Mesendoderm (in vitro differentiated cells): ENCODE measurements around the gene ACSF3.

Experiments
- DNase-seq: peaks from one replicate; pipeline ENCODE4 v3.0.0; 2013
- H2AK5ac ChIP-seq: 2 replicates; pipeline ENCODE4 v1.6.1; 2013; ENCODE audit warnings: low read length, inconsistent platforms
- H2BK120ac ChIP-seq: 2 replicates; pipeline ENCODE4 v1.6.1; 2013; ENCODE audit warnings: low read depth, mild to moderate bottlenecking, low read length, moderate library complexity, mixed read lengths
- H2BK15ac ChIP-seq: replicated peaks from 2 replicates; pipeline ENCODE4 v1.6.1; 2013; ENCODE audit warnings: low read depth, mild to moderate bottlenecking, moderate library complexity
- H2BK5ac ChIP-seq: 2 replicates; pipeline ENCODE4 v1.6.1; 2013; ENCODE audit warnings: low read length, inconsistent platforms
- H3K18ac ChIP-seq: 2 replicates; pipeline ENCODE4 v1.6.1; 2013; ENCODE audit warnings: mild to moderate bottlenecking, low read length, mixed read lengths
- H3K23ac ChIP-seq: one replicate; pipeline ENCODE4 v1.6.1; 2013; ENCODE audit warnings: low read length
- H3K27ac ChIP-seq: 2 replicates; pipeline ENCODE4 v1.5.1; 2013; ENCODE audit warnings: low read depth, mild to moderate bottlenecking, inconsistent platforms, low read length, moderate library complexity
- H3K27me3 ChIP-seq: 2 replicates; pipeline ENCODE4 v1.6.1; 2013; ENCODE audit warnings: low read length, control low read depth, mild to moderate bottlenecking, inconsistent platforms; ENCODE audit not compliant: insufficient read depth, poor library complexity
- H3K36me3 ChIP-seq: 2 replicates; pipeline ENCODE4 v1.6.1; 2013; ENCODE audit warnings: low read length, inconsistent platforms; ENCODE audit not compliant: control insufficient read depth, insufficient read depth
- H3K4ac ChIP-seq: one replicate; pipeline ENCODE4 v1.6.1; 2013; ENCODE audit warnings: low read depth, mild to moderate bottlenecking, low read length, moderate library complexity
- H3K4me1 ChIP-seq: 2 replicates; pipeline ENCODE4 v1.6.1; 2013; ENCODE audit warnings: low read depth, low read length, inconsistent platforms; ENCODE audit not compliant: control insufficient read depth
- H3K4me2 ChIP-seq: 2 replicates; pipeline ENCODE4 v1.6.1; 2013; ENCODE audit warnings: low read length
- H3K4me3 ChIP-seq: 2 replicates; pipeline ENCODE4 v1.5.1; 2013; ENCODE audit warnings: mild to moderate bottlenecking, low read length
- H3K56ac ChIP-seq: one replicate; pipeline ENCODE4 v1.6.1; 2013; ENCODE audit warnings: low read length
- H3K79me1 ChIP-seq: 2 replicates; pipeline ENCODE4 v1.6.1; 2013; ENCODE audit warnings: low read length, inconsistent platforms
- H3K79me2 ChIP-seq: 2 replicates; pipeline ENCODE4 v1.6.1; 2013; ENCODE audit warnings: mild to moderate bottlenecking, low read length; ENCODE audit not compliant: control insufficient read depth, insufficient read depth
- H3K9ac ChIP-seq: 2 replicates; pipeline ENCODE4 v1.6.1; 2013; ENCODE audit warnings: low read length, inconsistent platforms
- H4K5ac ChIP-seq: one replicate; pipeline ENCODE4 v1.6.1; 2013; ENCODE audit warnings: low read length
- H4K8ac ChIP-seq: one replicate; pipeline ENCODE4 v1.6.1; 2013; ENCODE audit warnings: low read depth, mild to moderate bottlenecking, control low read depth, low read length, moderate library complexity
- WGBS: extraction: QIAGEN DNeasy Blood & Tissue Kit; methylation state at CpG from one replicate; pipeline ENCODE4 v1.1.7; 2013; ENCODE audit warnings: low lambda C conversion rate, missing lambda C conversion rate; ENCODE audit not compliant: insufficient coverage; ENCODE audit errors: extremely low coverage; 5-methylcytosine and 5-hydroxymethylcytosine counted together

The ACSF3 gene

GRCh38 chr16:89095491-89095951, 1.9 kb downstream of the ACSF3 start:
- no CpG with 5 or more reads among the region's 21 CpGs for WGBS
- H3K4me2 ChIP-seq = no peak overlapping the region
- no peak overlapping the region for H3K9ac ChIP-seq
- no peak overlapping the region for H3K56ac ChIP-seq
- no peak for DNase-seq
- H3K79me2 ChIP-seq = peaks cover 17% of the 10 kb centered on the region
- H2AK5ac ChIP-seq = no peak overlapping the region
- H4K5ac ChIP-seq = no peak overlapping the region
- H2BK120ac ChIP-seq = no peak overlapping the region
- no peak overlapping the region for H2BK15ac ChIP-seq
- no peaks in the 10 kb centered on the region for H3K27me3 ChIP-seq
- H3K27ac ChIP-seq = no peak overlapping the region
- H4K8ac ChIP-seq = no peak overlapping the region
- H3K4me1 ChIP-seq = no peaks in the 10 kb centered on the region
- H3K4me3 ChIP-seq = no peak overlapping the region
- H3K23ac ChIP-seq = no peak overlapping the region
- no peak overlapping the region for H3K18ac ChIP-seq
- no peaks in the 10 kb centered on the region for H3K36me3 ChIP-seq
- no peak overlapping the region for H3K4ac ChIP-seq
- no peak overlapping the region for H2BK5ac ChIP-seq
- H3K79me1 ChIP-seq = peaks cover 16% of the 10 kb centered on the region

DNA sequence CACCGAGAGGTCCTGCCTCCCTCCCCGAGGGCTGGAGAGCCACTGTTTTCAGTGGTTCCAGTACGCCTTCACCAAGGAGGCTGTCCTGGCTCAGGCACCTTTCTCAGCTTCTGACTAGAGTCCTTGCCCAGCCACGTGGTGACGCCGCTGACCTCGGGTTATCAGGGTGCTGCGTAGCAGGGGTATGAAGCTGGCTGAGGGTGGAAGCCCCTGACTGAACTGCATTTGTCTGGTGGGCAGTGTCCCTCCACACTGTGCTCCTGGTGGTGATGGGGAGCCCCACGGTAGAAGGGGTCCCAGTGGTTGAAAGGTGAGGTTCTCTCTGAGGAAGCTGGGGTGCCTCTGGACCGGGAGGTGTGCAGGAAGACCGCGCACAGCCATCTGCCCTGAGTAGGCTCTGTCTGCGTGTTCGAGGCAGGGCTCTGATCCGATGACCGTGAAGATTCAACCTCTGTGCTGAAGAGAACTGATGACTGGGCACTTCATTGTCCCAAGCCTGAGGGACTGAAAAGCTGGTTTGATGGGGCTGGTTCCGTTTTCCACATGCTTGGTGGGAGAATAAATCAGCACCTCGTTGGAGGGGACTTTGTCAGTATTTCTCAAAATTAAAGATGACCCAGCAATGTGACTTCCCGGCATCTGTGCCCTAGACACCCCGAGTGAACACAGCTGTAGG, 2.5 kb downstream of the ACSF3 start:
- Histone ChIP-seq H2BK5ac (no peak overlapping the region), H3K4me3 (no peak overlapping the region), H3K4ac (no peak overlapping the region), H2AK5ac (no peak overlapping the region), H3K79me1 (peaks cover 16% of the 10 kb centered on the region), H3K27ac (no peak overlapping the region), H3K27me3 (no peaks in the 10 kb centered on the region), H3K36me3 (no peaks in the 10 kb centered on the region), H3K79me2 (peaks cover 17% of the 10 kb centered on the region), H2BK120ac (no peak overlapping the region), H4K5ac (no peak overlapping the region), H3K18ac (no peak overlapping the region), H3K23ac (no peak overlapping the region), H3K56ac (no peak overlapping the region), H3K9ac (no peak overlapping the region), H2BK15ac (no peak overlapping the region), H4K8ac (no peak overlapping the region), H3K4me2 (no peak overlapping the region), H3K4me1 (no peaks in the 10 kb centered on the region)
- WGBS = no CpG with 5 or more reads among the region's 20 CpGs
- no peak for DNase-seq

GRCh38 chr16:89096768-89097391, 3.2 kb downstream of the ACSF3 start:
- Histone ChIP-seq H3K4me2 (no peak overlapping the region), H4K5ac (no peak overlapping the region), H3K27me3 (no peaks in the 10 kb centered on the region), H3K18ac (no peak overlapping the region), H3K79me2 (peaks cover 17% of the 10 kb centered on the region), H2AK5ac (no peak overlapping the region), H2BK5ac (no peak overlapping the region), H3K4me3 (no peak overlapping the region), H3K9ac (no peak overlapping the region), H3K79me1 (peaks cover 16% of the 10 kb centered on the region), H2BK120ac (no peak overlapping the region), H3K23ac (no peak overlapping the region), H3K56ac (no peak overlapping the region), H2BK15ac (no peak overlapping the region), H4K8ac (no peak overlapping the region), H3K36me3 (no peaks in the 10 kb centered on the region), H3K4ac (no peak overlapping the region), H3K27ac (no peak overlapping the region), H3K4me1 (no peaks in the 10 kb centered on the region)
- no CpG with 5 or more reads among the region's 24 CpGs for WGBS
- no peak for DNase-seq

DNA sequence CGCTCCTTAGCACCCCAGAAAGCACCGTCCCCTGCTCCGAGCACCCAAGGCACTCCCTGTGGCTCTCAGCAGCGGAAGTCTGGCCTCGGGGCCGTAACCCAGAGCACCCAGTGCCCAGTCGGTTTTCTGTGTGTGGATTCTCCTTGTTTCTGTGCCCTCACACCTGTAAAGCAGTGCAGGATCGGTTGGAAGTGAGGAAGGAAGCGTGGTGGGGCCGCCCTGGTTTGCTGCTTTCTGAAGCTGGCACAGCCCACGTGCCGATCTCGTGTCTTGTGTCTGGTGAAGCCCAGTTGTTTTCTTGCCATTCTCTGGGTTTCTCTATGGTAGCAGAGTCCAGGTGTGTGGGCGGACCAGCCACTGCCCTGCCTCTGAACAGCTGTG, 3.7 kb downstream of the ACSF3 start:
- Histone ChIP-seq H3K56ac (no peak overlapping the region), H2BK15ac (no peak overlapping the region), H3K4ac (no peak overlapping the region), H3K18ac (no peak overlapping the region), H3K36me3 (no peaks in the 10 kb centered on the region), H3K9ac (no peak overlapping the region), H3K4me2 (no peak overlapping the region), H4K8ac (no peak overlapping the region), H4K5ac (no peak overlapping the region), H3K79me2 (peaks cover 17% of the 10 kb centered on the region), H3K4me1 (no peaks in the 10 kb centered on the region), H3K23ac (no peak overlapping the region), H2AK5ac (no peak overlapping the region), H3K27me3 (no peaks in the 10 kb centered on the region), H2BK5ac (no peak overlapping the region), H2BK120ac (no peak overlapping the region), H3K27ac (no peak overlapping the region), H3K4me3 (no peak overlapping the region), H3K79me1 (peaks cover 16% of the 10 kb centered on the region)
- WGBS = no CpG with 5 or more reads among the region's 14 CpGs
- DNase-seq = no peak

GRCh38 chr16:89098767-89099430, 5.2 kb downstream of the ACSF3 start:
- H3K4ac ChIP-seq = no peak overlapping the region
- peaks cover 17% of the 10 kb centered on the region for H3K79me2 ChIP-seq
- no CpG with 5 or more reads among the region's 26 CpGs for WGBS
- no peak overlapping the region for H3K56ac ChIP-seq
- no peak overlapping the region for H3K27ac ChIP-seq
- no peaks in the 10 kb centered on the region for H3K36me3 ChIP-seq
- H3K4me2 ChIP-seq = no peak overlapping the region
- no peaks in the 10 kb centered on the region for H3K4me1 ChIP-seq
- H3K79me1 ChIP-seq = peaks cover 16% of the 10 kb centered on the region
- H3K4me3 ChIP-seq = no peak overlapping the region
- DNase-seq = no peak
- no peak overlapping the region for H2BK15ac ChIP-seq
- no peak overlapping the region for H2AK5ac ChIP-seq
- no peak overlapping the region for H4K8ac ChIP-seq
- no peak overlapping the region for H3K23ac ChIP-seq
- H4K5ac ChIP-seq = no peak overlapping the region
- H3K27me3 ChIP-seq = no peaks in the 10 kb centered on the region
- H2BK5ac ChIP-seq = no peak overlapping the region
- H3K9ac ChIP-seq = no peak overlapping the region
- H2BK120ac ChIP-seq = no peak overlapping the region
- H3K18ac ChIP-seq = no peak overlapping the region
